ENCODE results near the gene HBG2.
"Not testable (repeated sequence)": the region's sequence is repeated elsewhere in the genome, so short reads cannot be mapped to it uniquely, and the experiment has no call there.

The HBG2 gene

DNA sequence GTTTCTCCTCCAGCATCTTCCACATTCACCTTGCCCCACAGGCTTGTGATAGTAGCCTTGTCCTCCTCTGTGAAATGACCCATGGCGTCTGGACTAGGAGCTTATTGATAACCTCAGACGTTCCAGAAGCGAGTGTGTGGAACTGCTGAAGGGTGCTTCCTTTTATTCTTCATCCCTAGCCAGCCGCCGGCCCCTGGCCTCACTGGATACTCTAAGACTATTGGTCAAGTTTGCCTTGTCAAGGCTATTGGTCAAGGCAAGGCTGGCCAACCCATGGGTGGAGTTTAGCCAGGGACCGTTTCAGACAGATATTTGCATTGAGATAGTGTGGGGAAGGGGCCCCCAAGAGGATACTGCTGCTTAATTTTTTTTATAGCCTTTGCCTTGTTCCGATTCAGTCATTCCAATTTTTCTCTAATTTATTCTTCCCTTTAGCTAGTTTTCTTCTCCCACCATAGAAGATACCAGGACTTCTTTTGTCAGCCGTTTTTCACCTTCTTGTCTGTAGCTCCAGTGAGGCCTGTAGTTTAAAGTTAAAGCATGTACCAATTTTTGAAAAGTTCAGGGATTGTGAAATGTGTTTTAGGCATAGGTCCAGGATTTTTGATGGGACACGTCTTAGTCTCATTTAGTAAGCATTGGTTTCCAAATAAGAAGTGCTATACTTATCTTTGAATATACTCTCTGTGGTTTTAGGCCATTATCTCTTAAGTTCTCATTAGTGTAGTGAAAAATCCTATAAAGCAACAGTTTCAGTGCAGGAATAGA, at the start of gene HBG2:
Gene HBG2, minus strand, starts transcription at position 136 of the 768 bp plus-strand sequence. Its CDS starts 53 bp downstream, at position 83.
- DNase-seq (ENCODE audit: low spot score) = not testable (repeated sequence)

GRCh38 chr11:5304046-5304445, 49.5 kb upstream of the HBG2 start:
- DNase-seq (ENCODE audit: low spot score) = no peak

DNA sequence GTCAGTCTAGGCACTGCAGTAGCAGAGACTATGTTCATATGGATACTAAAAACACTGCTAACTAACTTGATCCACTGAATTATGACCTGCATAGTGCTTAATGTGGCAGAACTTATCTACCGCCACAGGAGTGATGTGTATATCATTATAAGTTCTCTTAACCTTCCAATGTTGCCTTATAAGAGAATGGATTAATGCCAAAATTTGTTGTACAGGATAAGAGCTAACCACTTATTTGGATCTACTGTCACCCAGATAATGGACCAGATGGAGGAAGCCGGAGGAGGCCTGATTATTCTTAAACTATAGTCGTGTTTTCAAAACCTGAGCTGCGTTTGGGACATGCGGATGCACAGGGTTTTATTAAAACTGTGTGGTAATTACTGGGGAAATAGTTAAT, 49.0 kb upstream of the HBG2 start:
- DNase-seq (ENCODE audit: low spot score) = no peak

DNA sequence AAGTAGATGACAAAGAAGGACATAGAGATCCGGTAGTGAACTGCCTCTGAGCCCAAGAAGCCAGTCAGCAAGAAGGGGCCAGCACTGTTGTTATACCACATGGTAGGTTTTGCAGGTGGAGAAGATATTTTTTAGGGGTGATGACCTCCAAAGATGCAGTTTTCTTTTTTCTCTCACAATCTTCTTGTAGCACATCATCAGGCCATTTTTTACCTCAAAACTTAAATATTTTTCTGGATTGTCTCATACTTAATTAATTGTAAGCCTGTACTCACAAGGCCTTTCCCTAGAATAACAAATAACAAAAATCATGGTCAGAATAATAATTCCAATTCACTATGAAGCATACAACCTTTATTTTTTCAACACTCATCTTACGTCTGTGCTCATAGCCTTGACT, 47.3 kb upstream of the HBG2 start, which contains the start of gene OR51B4:
Gene OR51B4, minus strand, starts transcription at position 101 of the 400 bp plus-strand sequence. Its CDS starts 0 bp downstream, at position 101.
- no peak for DNase-seq (ENCODE audit: low spot score)

- no peak for DNase-seq (ENCODE audit: low spot score)
Observed at GRCh38 chr11:5300251-5300650, 45.7 kb upstream of the HBG2 start.

DNA sequence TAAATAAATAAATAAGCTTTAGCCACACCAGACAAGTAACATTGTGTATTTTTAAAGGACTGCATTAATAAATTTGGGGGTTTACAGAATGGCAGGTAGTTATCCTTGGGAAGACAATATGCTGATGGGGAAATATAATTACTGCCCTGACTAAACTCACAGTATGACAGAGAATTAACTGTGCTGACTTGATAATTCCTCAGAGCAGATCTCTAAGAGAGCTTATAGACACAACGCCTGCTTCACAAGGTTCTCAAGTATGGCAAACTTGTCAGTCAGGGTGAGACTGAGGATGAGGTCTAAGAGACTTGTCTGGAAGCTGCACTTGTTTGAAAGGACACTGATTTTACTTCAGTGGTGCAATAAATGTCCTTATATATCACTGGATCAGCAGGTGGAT, 43.9 kb upstream of the HBG2 start:
- DNase-seq (ENCODE audit: low spot score) = no peak

DNA sequence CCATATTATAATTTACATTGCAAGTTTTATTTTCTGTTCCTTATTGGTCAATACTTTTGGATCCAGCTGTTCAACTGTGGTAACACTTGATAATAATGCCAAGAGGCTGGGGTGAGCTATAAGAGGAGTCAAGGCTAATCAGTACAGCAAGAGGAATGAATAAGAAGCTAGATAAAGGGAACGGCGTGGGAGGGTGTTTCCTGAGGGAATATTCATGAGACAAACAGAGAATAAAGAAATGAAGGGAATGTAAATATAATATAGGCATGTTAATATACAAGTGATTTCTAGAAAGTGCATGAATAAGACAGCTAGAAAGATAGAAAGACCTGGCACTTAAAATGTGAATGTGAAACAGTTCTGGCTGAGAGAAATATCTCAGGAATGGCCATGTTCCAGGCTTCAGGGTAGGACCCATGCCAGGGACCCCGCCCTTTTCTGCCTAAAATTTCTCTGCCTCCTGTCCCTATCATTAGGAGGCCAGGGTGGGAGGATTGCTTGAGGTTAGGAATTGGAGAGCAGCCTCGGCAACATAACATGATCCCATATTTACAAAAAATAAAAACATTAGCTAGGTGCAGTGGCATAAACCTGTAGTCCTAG, 43.2 kb upstream of the HBG2 start:
- no peak for DNase-seq (ENCODE audit: low spot score)

DNA sequence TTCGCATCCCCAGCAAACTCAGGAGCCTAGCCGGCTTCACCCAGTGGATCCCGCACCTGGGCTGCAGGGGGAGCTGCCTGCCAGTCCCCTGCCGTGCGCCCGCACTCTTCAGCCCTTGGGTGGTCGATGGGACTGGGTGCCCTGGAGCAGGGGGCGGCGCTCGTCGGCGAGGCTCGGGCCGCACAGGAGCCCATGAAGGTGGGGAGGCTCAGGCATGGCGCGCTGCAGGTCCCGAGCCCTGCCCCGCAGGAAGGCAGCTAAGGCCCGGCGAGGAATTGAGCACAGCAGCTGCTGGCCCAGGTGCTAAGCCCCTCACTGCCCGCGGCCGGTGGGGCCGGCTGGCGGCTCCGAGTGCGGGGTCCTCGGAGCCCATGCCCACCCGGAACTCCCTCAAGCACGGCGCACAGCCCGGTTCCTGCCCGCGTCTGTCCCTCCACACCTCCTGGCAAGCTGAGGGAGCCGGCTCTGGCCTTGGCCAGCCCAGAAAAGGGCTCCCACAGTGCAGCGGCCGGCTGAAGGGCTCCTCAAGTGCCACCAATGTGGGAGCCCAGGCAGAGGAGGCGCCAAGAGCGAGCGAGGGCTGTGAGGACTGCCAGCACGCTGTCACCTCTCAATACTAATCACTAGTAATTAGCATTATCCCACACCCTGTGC, 39.9 kb upstream of the HBG2 start:
- not testable (repeated sequence) for DNase-seq (ENCODE audit: low spot score)

DNA sequence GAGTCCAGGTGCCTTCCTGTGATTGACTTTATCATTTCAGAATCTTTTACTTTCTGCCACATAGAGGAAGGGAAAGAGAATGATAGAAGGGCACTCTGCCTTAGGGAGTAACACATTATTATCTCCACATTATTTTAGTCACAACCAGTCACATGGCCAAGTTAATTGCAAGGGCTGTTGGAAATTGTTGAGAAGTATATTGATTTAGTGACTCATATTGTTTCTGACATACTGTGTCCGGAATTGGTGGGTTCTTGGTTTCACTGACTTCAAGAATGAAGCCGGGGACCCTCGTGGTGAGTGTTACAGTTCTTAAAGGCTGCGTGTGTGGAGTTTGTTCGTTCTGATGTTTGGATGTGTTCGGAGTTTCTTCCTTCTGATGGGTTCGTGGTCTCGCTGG, 38.4 kb upstream of the HBG2 start:
- DNase-seq (ENCODE audit: low spot score) = no peak

DNA sequence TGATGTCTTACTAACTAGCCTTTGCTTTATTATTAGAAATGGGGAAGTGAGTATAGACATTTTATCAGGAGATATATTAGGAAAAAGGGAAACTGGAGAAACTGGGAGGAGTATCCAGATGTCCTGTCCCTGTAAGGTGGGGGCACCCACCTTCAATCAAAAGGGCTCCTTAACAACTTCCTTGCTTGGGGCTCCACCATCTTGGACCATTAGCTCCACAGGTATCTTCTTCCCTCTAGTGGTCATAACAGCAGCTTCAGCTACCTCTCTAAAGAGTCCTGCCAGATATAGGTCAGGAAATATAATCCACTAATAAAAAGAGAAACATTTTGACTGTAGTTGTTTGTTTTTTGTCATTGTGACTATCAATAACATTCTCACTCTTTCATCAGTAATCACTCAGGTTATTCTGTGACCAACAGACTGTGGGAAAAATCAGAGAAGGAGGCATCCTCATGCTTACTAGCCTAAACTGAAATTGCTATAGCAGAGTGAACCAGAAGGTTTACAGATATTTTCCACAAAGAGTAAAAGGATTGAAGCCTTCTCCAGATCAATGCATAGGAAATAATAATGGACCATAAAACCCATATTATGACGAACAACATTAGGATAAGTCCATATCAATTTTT, 36.7 kb upstream of the HBG2 start:
- no peak for DNase-seq (ENCODE audit: low spot score)

GRCh38 chr11:5290106-5290505, 35.5 kb upstream of the HBG2 start:
- no peak for DNase-seq (ENCODE audit: low spot score)

DNA sequence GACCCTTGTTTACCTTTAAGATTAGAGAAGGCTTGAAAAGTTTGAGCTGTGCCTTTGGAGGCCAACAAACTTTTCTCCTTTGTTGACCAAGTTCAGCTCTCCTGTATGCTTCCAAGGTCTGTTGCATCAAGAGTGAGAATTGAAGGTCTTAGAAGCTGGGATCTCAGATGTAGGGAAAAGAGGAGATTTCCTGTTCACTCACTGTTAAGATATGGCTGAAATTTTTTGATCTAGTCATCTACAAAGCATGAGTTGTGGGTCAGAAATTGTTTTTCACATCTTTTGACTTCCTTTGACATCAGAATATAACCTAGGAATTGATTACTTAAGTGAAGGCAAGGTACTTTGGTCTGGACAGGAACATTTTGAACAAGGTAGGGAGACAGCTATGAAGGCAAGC, 35.1 kb upstream of the HBG2 start:
- no peak for DNase-seq (ENCODE audit: low spot score)

- DNase-seq (ENCODE audit: low spot score) = no peak
Observed at GRCh38 chr11:5288906-5289550, 34.4 kb upstream of the HBG2 start.

DNA sequence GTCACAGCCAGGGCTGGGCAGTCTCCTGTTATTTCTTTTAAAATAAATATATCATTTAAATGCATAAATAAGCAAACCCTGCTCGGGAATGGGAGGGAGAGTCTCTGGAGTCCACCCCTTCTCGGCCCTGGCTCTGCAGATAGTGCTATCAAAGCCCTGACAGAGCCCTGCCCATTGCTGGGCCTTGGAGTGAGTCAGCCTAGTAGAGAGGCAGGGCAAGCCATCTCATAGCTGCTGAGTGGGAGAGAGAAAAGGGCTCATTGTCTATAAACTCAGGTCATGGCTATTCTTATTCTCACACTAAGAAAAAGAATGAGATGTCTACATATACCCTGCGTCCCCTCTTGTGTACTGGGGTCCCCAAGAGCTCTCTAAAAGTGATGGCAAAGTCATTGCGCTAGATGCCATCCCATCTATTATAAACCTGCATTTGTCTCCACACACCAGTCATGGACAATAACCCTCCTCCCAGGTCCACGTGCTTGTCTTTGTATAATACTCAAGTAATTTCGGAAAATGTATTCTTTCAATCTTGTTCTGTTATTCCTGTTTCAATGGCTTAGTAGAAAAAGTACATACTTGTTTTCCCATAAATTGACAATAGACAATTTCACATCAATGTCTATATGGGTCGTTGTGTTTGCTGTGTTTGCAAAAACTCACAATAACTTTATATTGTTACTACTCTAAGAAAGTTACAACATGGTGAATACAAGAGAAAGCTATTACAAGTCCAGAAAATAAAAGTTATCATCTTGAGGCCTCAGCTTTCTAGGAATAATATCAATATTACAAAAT, 33.7 kb upstream of the HBG2 start:
- DNase-seq (ENCODE audit: low spot score) = no peak

GRCh38 chr11:5286901-5287300, 32.3 kb upstream of the HBG2 start:
- no peak for DNase-seq (ENCODE audit: low spot score)

DNA sequence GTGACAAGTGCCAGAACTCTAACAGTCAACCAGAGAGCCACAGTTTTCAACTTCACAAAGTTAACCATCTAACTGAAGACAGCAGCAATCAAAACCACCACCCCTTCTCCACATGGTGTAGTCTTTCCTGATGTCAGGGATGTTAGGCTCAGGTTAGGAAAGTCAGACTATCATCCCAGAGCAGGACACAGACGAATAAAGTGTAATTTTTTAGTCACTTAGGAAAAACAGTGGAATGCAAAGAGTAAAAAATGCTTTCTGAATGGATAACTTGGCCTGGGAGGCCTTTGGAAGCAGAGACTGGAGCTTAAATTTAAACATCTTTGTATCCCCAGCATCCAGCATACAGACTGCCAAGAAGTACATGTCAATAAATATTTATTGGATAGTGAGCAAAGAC, 31.8 kb upstream of the HBG2 start:
- DNase-seq (ENCODE audit: low spot score) = no peak

- DNase-seq (ENCODE audit: low spot score) = no peak
Observed at GRCh38 chr11:5285703-5286340, 31.2 kb upstream of the HBG2 start.

DNA sequence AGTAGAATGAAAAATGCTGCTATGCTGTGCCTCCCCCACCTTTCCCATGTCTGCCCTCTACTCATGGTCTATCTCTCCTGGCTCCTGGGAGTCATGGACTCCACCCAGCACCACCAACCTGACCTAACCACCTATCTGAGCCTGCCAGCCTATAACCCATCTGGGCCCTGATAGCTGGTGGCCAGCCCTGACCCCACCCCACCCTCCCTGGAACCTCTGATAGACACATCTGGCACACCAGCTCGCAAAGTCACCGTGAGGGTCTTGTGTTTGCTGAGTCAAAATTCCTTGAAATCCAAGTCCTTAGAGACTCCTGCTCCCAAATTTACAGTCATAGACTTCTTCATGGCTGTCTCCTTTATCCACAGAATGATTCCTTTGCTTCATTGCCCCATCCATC, 30.1 kb upstream of the HBG2 start:
- no peak for DNase-seq (ENCODE audit: low spot score)

DNA sequence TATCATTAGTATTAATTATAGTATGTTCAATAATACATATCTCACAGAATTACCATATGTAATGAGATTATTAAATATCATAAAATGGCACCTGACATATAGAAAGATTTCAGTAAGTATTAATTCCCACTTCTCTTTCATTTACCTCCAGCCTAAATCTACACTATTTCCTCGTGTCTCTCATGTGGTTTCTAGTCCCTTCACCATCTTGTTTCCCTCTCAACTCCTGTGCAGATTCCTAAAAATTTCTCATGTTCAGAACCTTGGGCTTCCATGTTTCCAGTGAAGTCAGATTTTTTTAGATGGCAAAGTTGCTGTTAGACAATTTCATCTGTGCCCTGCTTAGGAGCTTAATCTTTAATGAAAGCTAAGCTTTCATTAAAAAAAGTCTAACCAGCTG, 29.3 kb upstream of the HBG2 start:
- no peak for DNase-seq (ENCODE audit: low spot score)

GRCh38 chr11:5283086-5283485, 28.5 kb upstream of the HBG2 start:
- no peak for DNase-seq (ENCODE audit: low spot score)

DNA sequence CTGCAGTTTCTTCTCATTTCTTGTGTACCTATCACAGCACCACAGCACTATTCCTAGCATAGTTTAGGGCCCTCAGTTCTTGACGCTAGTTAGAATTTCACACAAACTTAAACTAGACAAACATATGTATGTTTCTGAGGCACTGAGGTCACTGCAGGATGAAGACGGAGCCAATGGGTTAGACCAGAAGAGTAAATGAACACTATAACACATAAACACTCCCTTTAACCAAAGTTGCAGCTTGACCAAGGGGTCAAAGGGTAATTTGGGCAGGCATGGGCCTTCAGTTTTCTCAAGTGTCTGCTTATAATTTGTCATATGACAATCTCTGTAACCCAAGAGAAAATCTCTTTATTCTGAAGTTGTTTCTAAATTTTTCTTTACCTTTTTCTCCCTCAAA, 28.0 kb upstream of the HBG2 start:
- no peak for DNase-seq (ENCODE audit: low spot score)
